Stimulated activated CD8-positive, alpha-beta memory T cell treated with anti-CD3 and anti-CD28 coated beads, Interleukin-7, amount 100 ng/mL, for 1 hour (primary cell): ENCODE data around the gene AJM1.
A peak's percentile ranks its signal among the peaks of the same experiment; 100 is the strongest.
"Not testable (repeated sequence)": the region's sequence is repeated elsewhere in the genome, so short reads cannot be mapped to it uniquely, and the experiment has no call there.

Experiments
- DNase-seq, 2 donors: peaks; one replicate each; pipeline ENCODE4 v3.0.0-alpha.2; 2020; ENCODE audit warnings: low read depth in 2 of 2

AJM1 gene

GRCh38 chr9:136869611-136870010, 27.3 kb downstream of the AJM1 start:
- DNase-seq, result not testable (repeated sequence)

- DNase-seq, result no peak
These were observed 32.9 kb downstream of the AJM1 start for GRCh38 chr9:136875155-136875554.

- DNase-seq, result no peak
These were observed 34.2 kb downstream of the AJM1 start for GRCh38 chr9:136876476-136876875.

GRCh38 chr9:136880651-136881050, 38.4 kb downstream of the AJM1 start:
- DNase-seq, result no peak

GRCh38 chr9:136881691-136882108, 39.4 kb downstream of the AJM1 start:
- DNase-seq, result no peak

- peak; percentile 71 to 80 for DNase-seq
These were observed 40.0 kb downstream of the AJM1 start for GRCh38 chr9:136882109-136882946.

- DNase-seq, result not testable (repeated sequence)
These were observed 40.6 kb downstream of the AJM1 start for GRCh38 chr9:136882947-136883283.

GRCh38 chr9:136883670-136884069, 41.4 kb downstream of the AJM1 start:
- not testable (repeated sequence) for DNase-seq

GRCh38 chr9:136885950-136886578, 43.8 kb downstream of the AJM1 start, which contains the start of gene TRAF2:
Gene TRAF2 (plus strand): TSS chr9:136886516. CDS start chr9:136898741, 12,225 bp downstream.
- DNase-seq, result peak; percentile 94 to 95

GRCh38 chr9:136886610-136887597, 44.6 kb downstream of the AJM1 start:
- no peak for DNase-seq

- no peak for DNase-seq
These were observed 46.2 kb downstream of the AJM1 start for GRCh38 chr9:136888454-136888853.

- no peak for DNase-seq
These were observed 47.6 kb downstream of the AJM1 start for GRCh38 chr9:136889858-136890257.

GRCh38 chr9:136890661-136891060, 48.4 kb downstream of the AJM1 start:
- DNase-seq, result no peak
